HepG2 (cell line): ENCODE measurements around the gene PSMB3. TPM values are rescaled to one million over a fixed set of nuclear protein-coding genes. Genes with fewer than 3 reads are reported as not detected.

Experiments used
- ARHGAP35 ChIP-seq: sonication (generic); formaldehyde crosslinking; IDR thresholded peaks from 2 replicates; pipeline ENCODE4 v1.9.0; 2022; ENCODE audit warnings: mild to moderate bottlenecking, inconsistent platforms, moderate library complexity, missing genetic modification reagents, borderline replicate concordance
- CBX1 ChIP-seq: IDR thresholded peaks from one replicate; pipeline ENCODE4 v1.6.1; 2016; ENCODE audit warnings: antibody characterized with exemption, low read depth
- CREM ChIP-seq, 2 experiments: sonication (generic) in 1 of 2; formaldehyde crosslinking in 1 of 2; IDR thresholded peaks; 2 replicates each; pipeline versions ENCODE4 v1.4.0 to v1.6.1; 2016 to 2020; ENCODE audit warnings: antibody characterized with exemption in 1 of 2, mild to moderate bottlenecking in 1 of 2, missing genetic modification reagents in 1 of 2
- KDM3A ChIP-seq: IDR thresholded peaks from 2 replicates; pipeline ENCODE4 v1.6.1; 2018; ENCODE audit warnings: low read depth, missing compliant biosample characterization
- KDM6A ChIP-seq: IDR thresholded peaks from 2 replicates; pipeline ENCODE4 v1.6.1; 2016; ENCODE audit warnings: low read depth
- KLF13 ChIP-seq: sonication (generic); formaldehyde crosslinking; IDR thresholded peaks from 2 replicates; pipeline ENCODE4 v1.4.0; 2020; ENCODE audit warnings: mild to moderate bottlenecking, missing genetic modification reagents
- NKX3-1 ChIP-seq: sonication (generic); formaldehyde crosslinking; IDR thresholded peaks from 2 replicates; pipeline ENCODE4 v1.5.0; 2020; ENCODE audit warnings: missing genetic modification reagents
- RCOR2 ChIP-seq: IDR thresholded peaks from 2 replicates; pipeline ENCODE4 v1.6.1; 2016; ENCODE audit warnings: missing biosample characterization, missing genetic modification reagents
- SKIL ChIP-seq: sonication (generic); formaldehyde crosslinking; IDR thresholded peaks from 2 replicates; pipeline ENCODE4 v1.8.0; 2022; ENCODE audit warnings: missing genetic modification reagents, mild to moderate bottlenecking, moderate library complexity, borderline replicate concordance
- SRSF1 ChIP-seq: fragments of 200-400 bp; formaldehyde crosslinking; optimal IDR thresholded peaks from 2 replicates; pipeline ENCODE3; 2017; ENCODE audit warnings: mild to moderate bottlenecking, low read depth, low read length, moderate library complexity
- U2AF2 ChIP-seq: fragments of 200-400 bp; formaldehyde crosslinking; IDR thresholded peaks from 2 replicates; pipeline ENCODE4 v1.6.1; 2017; ENCODE audit warnings: low read depth, mild to moderate bottlenecking, low read length
- ZNF281 ChIP-seq: sonication (generic); formaldehyde crosslinking; IDR thresholded peaks from 2 replicates; pipeline ENCODE4 v1.4.0; 2020; ENCODE audit warnings: missing genetic modification reagents, borderline replicate concordance
- ZNF564 ChIP-seq: sonication (generic); formaldehyde crosslinking; IDR thresholded peaks from 2 replicates; pipeline ENCODE4 v1.8.1; 2023; ENCODE audit warnings: mild to moderate bottlenecking, missing genetic modification reagents
- ZNF776 ChIP-seq: sonication (generic); formaldehyde crosslinking; IDR thresholded peaks from 2 replicates; pipeline ENCODE4 v1.4.0; 2020; ENCODE audit warnings: mild to moderate bottlenecking, missing genetic modification reagents
- ZSCAN12 ChIP-seq: sonication (generic); formaldehyde crosslinking; IDR thresholded peaks from 2 replicates; pipeline ENCODE4 v1.9.0; 2021; ENCODE audit warnings: mild to moderate bottlenecking, missing genetic modification reagents
- polyA plus RNA-seq, 8 experiments: library from polyadenylated mRNA; depleted of rRNA in 3 of 8; stranded (reverse) in 7 of 8; unstranded in 1 of 8; fragments of >200 nt; fragmentation: Illumina TruSeq in 4 of 8; extraction: Trizol in 4 of 8; gene quantifications; 2 replicates each; pipeline versions ENCODE4 v1.2.1 to v1.2.3, GENCODE V29; 2011 to 2016; ENCODE audit warnings: low read depth in 4 of 8, missing spikeins in 1 of 8, mixed read lengths in 1 of 8; ENCODE audit not compliant: insufficient read depth in 1 of 8
- total RNA-seq, 5 experiments: library from RNA; depleted of rRNA; stranded (reverse); fragments of >200 nt; fragmentation: Illumina TruSeq; extraction: Trizol; gene quantifications; 2 replicates each; pipeline ENCODE4 v1.2.3, GENCODE V29; 2016; ENCODE audit warnings: low read depth in 1 of 5
- TF ChIP-seq, protein P1 (sequence below): sonication (generic); formaldehyde crosslinking; IDR thresholded peaks from 2 replicates; pipeline ENCODE4 v1.8.1; 2023; ENCODE audit warnings: mild to moderate bottlenecking, missing genetic modification reagents, borderline replicate concordance
- TF ChIP-seq, protein P2 (sequence below): IDR thresholded peaks from 2 replicates; pipeline ENCODE4 v1.6.1; 2016; ENCODE audit warnings: missing compliant biosample characterization, missing genetic modification reagents, borderline replicate concordance
- TF ChIP-seq, protein P3 (sequence below): IDR thresholded peaks from 2 replicates; pipeline ENCODE4 v1.6.1; 2016; ENCODE audit warnings: missing compliant biosample characterization, missing genetic modification reagents, borderline replicate concordance
- TF ChIP-seq, protein P4 (sequence below): sonication (generic); formaldehyde crosslinking; IDR thresholded peaks from 2 replicates; pipeline ENCODE4 v1.4.0; 2020; ENCODE audit warnings: missing genetic modification reagents

The PSMB3 gene
- total and polyA plus RNA-seq, 2 of the 13 experiments (the other 11 are each of a cell fraction or from before 2014, with no cell fraction given): 366 to 517 TPM

- TF ChIP-seq, protein P1, sequence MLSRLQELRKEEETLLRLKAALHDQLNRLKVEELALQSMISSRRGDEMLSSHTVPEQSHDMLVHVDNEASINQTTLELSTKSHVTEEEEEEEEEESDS: no peak
- TF ChIP-seq ZNF281 (CRISPR knock-in tag) (peak; percentile 72; the same call in 1 of the 2 replicates), NKX3-1 (no peak), ZNF776 (CRISPR knock-in tag) (no peak), ARHGAP35 (CRISPR knock-in tag) (peak; percentile 77; the same call in 1 of the 2 replicates), KLF13 (0 out of 2 replicates have a peak, but pooled peaks have one; percentile 29), RCOR2 (CRISPR knock-in tag) (no peak), KDM6A (CRISPR knock-in tag) (no peak), KDM3A (CRISPR knock-in tag) (0 out of 2 replicates have a peak, but pooled peaks have one; percentile 34), ZNF564 (no peak), SKIL (CRISPR knock-in tag) (0 out of 2 replicates have a peak, but pooled peaks have one; percentile 37), CBX1 (no peak), ZSCAN12 (no peak), U2AF2 (0 out of 2 replicates have a peak, but pooled peaks have one; percentile 73), CREM (IDR thresholded peaks at IDR 0.05) (no peak), CREM (CRISPR knock-in tag; IDR thresholded peaks at IDR 0.05) (no peak), SRSF1 (peak; percentile 50)
- TF ChIP-seq, protein P2, sequence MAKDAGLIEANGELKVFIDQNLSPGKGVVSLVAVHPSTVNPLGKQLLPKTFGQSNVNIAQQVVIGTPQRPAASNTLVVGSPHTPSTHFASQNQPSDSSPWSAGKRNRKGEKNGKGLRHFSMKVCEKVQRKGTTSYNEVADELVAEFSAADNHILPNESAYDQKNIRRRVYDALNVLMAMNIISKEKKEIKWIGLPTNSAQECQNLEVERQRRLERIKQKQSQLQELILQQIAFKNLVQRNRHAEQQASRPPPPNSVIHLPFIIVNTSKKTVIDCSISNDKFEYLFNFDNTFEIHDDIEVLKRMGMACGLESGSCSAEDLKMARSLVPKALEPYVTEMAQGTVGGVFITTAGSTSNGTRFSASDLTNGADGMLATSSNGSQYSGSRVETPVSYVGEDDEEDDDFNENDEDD (CRISPR knock-in tag): peak; percentile 24; the same call in 1 of the 2 replicates
- TF ChIP-seq, protein P3, sequence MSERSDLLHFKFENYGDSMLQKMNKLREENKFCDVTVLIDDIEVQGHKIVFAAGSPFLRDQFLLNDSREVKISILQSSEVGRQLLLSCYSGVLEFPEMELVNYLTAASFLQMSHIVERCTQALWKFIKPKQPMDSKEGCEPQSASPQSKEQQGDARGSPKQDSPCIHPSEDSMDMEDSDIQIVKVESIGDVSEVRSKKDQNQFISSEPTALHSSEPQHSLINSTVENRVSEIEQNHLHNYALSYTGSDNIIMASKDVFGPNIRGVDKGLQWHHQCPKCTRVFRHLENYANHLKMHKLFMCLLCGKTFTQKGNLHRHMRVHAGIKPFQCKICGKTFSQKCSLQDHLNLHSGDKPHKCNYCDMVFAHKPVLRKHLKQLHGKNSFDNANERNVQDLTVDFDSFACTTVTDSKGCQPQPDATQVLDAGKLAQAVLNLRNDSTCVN (CRISPR knock-in tag): 0 out of 2 replicates have a peak, but pooled peaks have one; percentile 33
- TF ChIP-seq, protein P4, sequence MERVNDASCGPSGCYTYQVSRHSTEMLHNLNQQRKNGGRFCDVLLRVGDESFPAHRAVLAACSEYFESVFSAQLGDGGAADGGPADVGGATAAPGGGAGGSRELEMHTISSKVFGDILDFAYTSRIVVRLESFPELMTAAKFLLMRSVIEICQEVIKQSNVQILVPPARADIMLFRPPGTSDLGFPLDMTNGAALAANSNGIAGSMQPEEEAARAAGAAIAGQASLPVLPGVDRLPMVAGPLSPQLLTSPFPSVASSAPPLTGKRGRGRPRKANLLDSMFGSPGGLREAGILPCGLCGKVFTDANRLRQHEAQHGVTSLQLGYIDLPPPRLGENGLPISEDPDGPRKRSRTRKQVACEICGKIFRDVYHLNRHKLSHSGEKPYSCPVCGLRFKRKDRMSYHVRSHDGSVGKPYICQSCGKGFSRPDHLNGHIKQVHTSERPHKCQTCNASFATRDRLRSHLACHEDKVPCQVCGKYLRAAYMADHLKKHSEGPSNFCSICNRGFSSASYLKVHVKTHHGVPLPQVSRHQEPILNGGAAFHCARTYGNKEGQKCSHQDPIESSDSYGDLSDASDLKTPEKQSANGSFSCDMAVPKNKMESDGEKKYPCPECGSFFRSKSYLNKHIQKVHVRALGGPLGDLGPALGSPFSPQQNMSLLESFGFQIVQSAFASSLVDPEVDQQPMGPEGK (CRISPR knock-in tag): peak; percentile 74
These were observed 4.9 kb upstream of the PSMB3 start (continued) for GRCh38 chr17:38747463-38748148.
